Lower lobe of right lung (tissue), 2 donors: ENCODE results near the gene ROBO1. TPM values are rescaled to one million over a fixed set of nuclear protein-coding genes. Genes with fewer than 3 reads are reported as not detected.

Experiments used
- ATAC-seq, 2 donors: fragments of 200-7000 bp; cut with Tn5 transposase; one replicate each; pipeline ENCODE4 v1.9.1; 2020 to 2022; ENCODE audit warnings: mild to moderate bottlenecking in 2 of 2, moderate library complexity in 2 of 2
- DNase-seq: peaks from one replicate; pipeline ENCODE4 v3.0.0-alpha.2; 2020
- H3K27ac ChIP-seq: fragments of 200-600 bp; one replicate; pipeline ENCODE4 v1.8.0; 2022
- H3K27me3 ChIP-seq: fragments of 200-600 bp; one replicate; pipeline ENCODE4 v1.8.0; 2022; ENCODE audit warnings: low read depth
- H3K36me3 ChIP-seq: fragments of 200-600 bp; one replicate; pipeline ENCODE4 v1.8.0; 2022; ENCODE audit warnings: mild to moderate bottlenecking
- H3K4me1 ChIP-seq: fragments of 200-600 bp; one replicate; pipeline ENCODE4 v1.8.0; 2022
- H3K4me3 ChIP-seq: fragments of 200-600 bp; one replicate; pipeline ENCODE4 v1.8.0; 2022; ENCODE audit warnings: mild to moderate bottlenecking
- H3K9me3 ChIP-seq: fragments of 200-600 bp; one replicate; pipeline ENCODE4 v1.8.0; 2022
- CTCF ChIP-seq: fragments of 200-600 bp; IDR thresholded peaks from one replicate; pipeline ENCODE4 v1.8.0; 2022; ENCODE audit warnings: antibody characterized with exemption, mild to moderate bottlenecking
- intact Hi-C: fragments of 100-400 bp; cut with DNase I; formaldehyde crosslinking; loops from one replicate; pipeline ENCODE4 v1.11.0; 2022
- total RNA-seq: library from RNA; stranded (reverse); fragmentation: NEBNext Ultra II Directional; extraction: Animal tissue kit (Norgen Biotek cat#: 25700); gene quantifications from one replicate; pipeline ENCODE4 v1.2.1, GENCODE V29; 2021
- donor health status: DM: no; HTN: yes; CAD: no; lungs with severe emphysema.

Gene ROBO1
- total RNA-seq, 1 donor from 2014 or later: 14.8 TPM

GRCh38 chr3:78660957-78661356 lies 1106.8 kb downstream of the ROBO1 start:
- DNase-seq (no peak), ATAC-seq (no peak)
- intact Hi-C loops: loop anchor here (5.0 kb wide), 1 partner anchor 371 kb away; no protein-coding TSS in a partner anchor
- Histone ChIP-seq H3K27me3 (no peaks in the 10 kb centered on the region), H3K27ac (no peak overlapping the region), H3K4me1 (no peaks in the 10 kb centered on the region), H3K4me3 (no peak overlapping the region), H3K9me3 (no peaks in the 10 kb centered on the region), H3K36me3 (no peaks in the 10 kb centered on the region)
- no peak for TF ChIP-seq CTCF

DNA sequence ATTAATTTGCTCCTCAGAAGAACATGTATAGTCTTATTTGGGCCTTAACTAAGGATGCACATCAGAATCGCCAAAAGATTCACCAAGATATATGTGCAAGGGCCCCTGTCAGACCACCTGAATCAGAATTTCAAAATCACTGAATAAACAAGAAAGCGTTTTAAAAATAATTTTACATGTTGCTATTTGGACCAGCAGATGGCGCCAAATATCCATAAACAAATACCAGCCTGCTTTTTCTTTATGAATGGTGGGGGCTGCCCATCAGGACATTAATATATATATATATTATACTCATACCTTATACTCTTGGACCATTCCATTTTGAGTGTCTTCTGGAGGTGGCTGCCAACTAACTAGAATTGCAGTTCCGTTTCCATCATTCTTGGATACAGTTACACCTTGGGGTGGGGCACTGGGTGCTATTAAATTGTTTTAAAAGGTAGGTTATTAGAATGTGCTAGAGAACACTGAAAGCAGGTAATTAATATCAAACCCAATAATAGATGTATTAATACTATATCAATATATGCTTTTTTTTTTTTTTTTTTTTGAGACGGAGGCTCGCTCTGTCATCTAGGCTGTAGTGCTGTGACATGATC lies 1108.3 kb downstream of the ROBO1 start:
- no peak for ATAC-seq
- H3K27me3 ChIP-seq: no peaks in the 10 kb centered on the region
- H3K4me3 ChIP-seq: no peak overlapping the region
- intact Hi-C loops: no loop called here
- no peak overlapping the region for H3K27ac ChIP-seq
- DNase-seq: no peak
- H3K4me1 ChIP-seq: no peaks in the 10 kb centered on the region
- no peaks in the 10 kb centered on the region for H3K9me3 ChIP-seq
- no peaks in the 10 kb centered on the region for H3K36me3 ChIP-seq
- TF ChIP-seq CTCF: peak; percentile 63

- Histone ChIP-seq H3K36me3 (no peaks in the 10 kb centered on the region), H3K27me3 (no peaks in the 10 kb centered on the region), H3K9me3 (no peaks in the 10 kb centered on the region), H3K27ac (no peak overlapping the region), H3K4me3 (no peak overlapping the region), H3K4me1 (peaks cover 13% of the 10 kb centered on the region)
- DNase-seq: no peak
- intact Hi-C loops: no loop called here
- no peak for ATAC-seq
- no peak for TF ChIP-seq CTCF
These were observed 1120.1 kb downstream of the ROBO1 start for GRCh38 chr3:78647726-78648125.

GRCh38 chr3:78645628-78646310 lies 1122.0 kb downstream of the ROBO1 start:
- intact Hi-C loops: no loop called here
- H3K36me3 ChIP-seq: no peaks in the 10 kb centered on the region
- H3K27ac ChIP-seq: no peak overlapping the region
- DNase-seq (no peak), ATAC-seq (peak; percentile 71 to 90)
- no peaks in the 10 kb centered on the region for H3K27me3 ChIP-seq
- H3K9me3 ChIP-seq: no peaks in the 10 kb centered on the region
- H3K4me3 ChIP-seq: no peak overlapping the region
- peak; percentile 86 for TF ChIP-seq CTCF
- H3K4me1 ChIP-seq: peaks cover 13% of the 10 kb centered on the region

- Histone ChIP-seq H3K4me3 (no peak overlapping the region), H3K36me3 (no peaks in the 10 kb centered on the region), H3K9me3 (no peaks in the 10 kb centered on the region), H3K4me1 (peaks cover 13% of the 10 kb centered on the region), H3K27ac (no peak overlapping the region), H3K27me3 (no peaks in the 10 kb centered on the region)
- DNase-seq: no peak
- TF ChIP-seq CTCF: no peak
- intact Hi-C loops: no loop called here
- peak in 1 of 2 donors; percentile 49 for ATAC-seq
These were observed 1123.0 kb downstream of the ROBO1 start for GRCh38 chr3:78644847-78645246.
